Hematopoietic multipotent progenitor cell treated with erythropoietin and hydrocortisone succinate and interleukin-3 and kit ligand, for 4 days (in vitro differentiated cells): Measurements from ENCODE around the gene RAB20.
"Not testable (repeated sequence)": the region's sequence is repeated elsewhere in the genome, so short reads cannot be mapped to it uniquely, and the experiment has no call there.

Experiments used
- DNase-seq: peaks from one replicate; pipeline ENCODE4 v3.0.0-alpha.2; 2015

Gene RAB20, protein sequence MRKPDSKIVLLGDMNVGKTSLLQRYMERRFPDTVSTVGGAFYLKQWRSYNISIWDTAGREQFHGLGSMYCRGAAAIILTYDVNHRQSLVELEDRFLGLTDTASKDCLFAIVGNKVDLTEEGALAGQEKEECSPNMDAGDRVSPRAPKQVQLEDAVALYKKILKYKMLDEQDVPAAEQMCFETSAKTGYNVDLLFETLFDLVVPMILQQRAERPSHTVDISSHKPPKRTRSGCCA

DNA sequence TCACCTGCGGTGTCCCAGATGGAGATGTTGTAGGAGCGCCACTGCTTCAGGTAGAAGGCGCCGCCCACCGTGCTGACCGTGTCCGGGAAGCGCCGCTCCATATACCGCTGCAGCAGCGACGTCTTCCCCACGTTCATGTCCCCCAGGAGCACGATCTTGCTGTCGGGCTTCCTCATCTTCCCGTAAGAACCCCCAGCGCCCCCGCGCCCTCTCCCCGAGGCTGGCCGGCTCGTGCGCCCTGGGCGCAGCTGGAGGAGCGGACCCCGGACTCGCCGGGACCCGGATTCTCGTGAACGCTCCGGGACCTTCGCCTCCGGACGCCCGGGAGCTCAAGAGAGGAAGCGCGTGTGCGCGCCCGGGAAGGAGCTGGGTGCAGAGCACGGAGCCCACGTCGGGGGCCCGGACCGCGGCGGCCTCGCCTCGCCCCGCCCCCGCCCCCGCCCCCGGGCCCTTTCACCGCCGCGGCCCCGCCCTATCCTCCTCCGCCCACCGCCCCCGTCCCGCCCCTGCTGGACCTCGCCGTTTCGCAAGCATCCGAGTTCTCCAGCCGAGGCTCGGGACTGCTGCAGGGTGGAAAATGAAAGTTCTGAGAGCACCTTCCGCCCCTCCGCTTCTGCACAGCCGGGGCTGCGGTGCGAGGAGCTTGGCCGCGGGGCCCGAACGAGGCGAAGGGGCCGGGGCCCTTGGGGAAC is at the start of gene RAB20:
Gene RAB20 (minus strand): TSS at position 379 of the 692 bp plus-strand sequence. CDS start 203 bp downstream, at position 176.
- peak; percentile 79 for DNase-seq

DNA sequence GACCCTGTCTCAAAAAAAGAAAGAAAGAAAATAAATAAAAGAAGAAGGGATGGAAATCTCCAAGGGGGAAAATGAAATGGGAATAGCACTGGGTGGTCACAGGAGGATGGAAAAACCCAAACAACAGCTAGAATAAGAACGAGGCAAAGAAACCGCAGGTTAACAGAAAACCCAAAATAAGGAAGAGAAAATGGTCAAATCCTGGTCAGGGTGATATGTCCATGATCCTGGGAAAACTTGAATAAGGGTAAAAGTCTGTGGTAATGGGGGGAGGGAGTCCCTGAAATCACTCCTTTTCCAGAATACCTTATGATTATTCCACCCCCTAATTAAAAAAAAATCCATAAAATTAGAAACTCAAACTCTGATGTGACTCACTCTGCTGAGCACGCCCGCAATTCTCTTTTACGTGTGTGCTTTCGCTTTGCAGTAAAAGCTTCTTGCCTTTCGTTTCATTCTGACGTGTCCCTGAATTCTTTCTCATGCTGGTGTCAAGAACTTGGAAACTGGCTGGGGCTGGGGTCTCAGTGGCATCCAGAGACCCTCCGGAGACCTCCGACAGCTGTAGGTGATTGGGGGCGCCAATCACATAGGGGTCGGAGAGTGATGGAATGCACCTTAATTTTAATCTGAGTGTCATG is 49.6 kb upstream of the RAB20 start:
- no peak for DNase-seq

DNA sequence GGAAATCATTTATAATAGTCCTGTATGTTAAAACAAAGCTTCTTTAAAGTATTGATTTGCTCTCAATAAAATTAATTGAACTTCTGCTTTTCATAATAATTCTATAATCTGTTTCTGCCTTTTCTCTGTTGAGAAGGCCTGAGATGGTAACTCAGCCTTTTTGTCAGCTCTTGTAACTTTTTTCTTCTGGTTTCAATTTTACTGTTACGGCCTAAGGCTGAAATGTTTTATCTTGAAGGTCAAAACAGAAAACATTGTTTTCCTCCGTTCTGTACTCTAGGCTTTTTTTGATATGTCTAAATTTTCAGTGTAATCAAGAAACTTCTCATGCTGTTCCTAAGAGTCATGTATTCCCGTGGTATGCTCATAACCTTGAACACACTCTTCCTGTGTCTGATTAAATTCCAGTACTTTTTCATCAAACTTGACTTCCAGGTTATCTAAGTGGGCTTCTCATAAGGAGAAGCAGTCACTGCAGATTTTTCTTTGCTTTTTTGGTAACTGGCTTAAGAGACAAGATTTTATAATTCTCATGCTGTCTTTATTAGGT is 46.2 kb upstream of the RAB20 start:
- DNase-seq, result no peak

DNA sequence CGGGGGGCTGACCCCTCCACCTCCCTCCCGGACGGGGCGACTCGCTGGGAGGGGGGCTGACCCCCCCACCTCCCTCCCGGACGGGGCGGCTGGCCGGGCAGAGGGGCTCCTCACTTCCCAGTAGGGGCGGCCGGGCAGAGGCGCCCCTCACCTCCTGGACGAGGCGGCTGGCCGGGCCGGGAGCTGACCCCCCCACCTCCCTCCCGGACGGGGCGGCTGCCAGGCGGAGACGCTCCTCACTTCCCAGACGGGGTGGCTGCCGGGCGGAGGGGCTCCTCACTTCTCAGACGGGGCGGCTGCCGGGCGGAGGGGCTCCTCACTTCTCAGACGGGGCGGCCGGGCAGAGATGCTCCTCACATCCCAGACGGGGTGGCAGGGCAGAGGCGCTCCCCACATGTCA is 44.8 kb upstream of the RAB20 start:
- DNase-seq, result not testable (repeated sequence)

DNA sequence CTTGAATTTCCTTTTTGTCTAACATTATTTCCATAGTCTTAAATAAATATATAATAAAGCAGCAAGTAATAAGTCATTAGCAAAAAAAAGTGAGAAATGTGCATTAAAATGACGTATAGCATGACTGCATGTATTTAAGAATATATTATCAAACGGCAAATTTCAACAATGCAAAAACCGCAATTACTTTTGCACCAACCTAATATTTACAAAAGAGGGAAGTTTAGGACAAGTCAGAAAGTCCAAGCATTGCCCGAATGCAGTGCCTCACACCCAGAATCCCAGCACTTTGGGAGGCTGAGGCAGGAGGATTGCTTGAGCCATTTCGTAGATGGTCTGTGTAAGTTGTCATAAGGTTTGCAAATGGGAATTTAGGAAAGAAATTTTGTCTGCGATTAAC is 43.6 kb upstream of the RAB20 start:
- no peak for DNase-seq

DNA sequence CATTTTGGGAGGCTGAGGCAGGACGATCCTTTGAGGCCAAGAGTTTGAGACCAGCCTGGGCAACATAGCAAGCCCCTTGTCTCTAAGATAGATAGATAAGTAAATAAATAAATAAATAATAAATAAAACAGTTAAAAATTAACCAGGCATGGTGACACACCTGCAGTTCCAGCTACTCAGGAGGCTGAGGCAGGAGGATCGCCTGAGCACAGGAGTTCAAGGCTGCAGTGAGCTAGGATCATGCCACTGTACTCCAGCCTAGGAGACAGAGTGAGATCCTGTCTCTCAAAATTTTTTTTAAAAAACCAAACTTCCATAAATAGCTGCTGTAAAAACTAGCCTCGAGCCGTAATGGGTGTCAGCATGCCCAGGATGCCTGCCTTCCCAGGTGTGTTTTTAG is 39.5 kb upstream of the RAB20 start:
- DNase-seq, result no peak

DNA sequence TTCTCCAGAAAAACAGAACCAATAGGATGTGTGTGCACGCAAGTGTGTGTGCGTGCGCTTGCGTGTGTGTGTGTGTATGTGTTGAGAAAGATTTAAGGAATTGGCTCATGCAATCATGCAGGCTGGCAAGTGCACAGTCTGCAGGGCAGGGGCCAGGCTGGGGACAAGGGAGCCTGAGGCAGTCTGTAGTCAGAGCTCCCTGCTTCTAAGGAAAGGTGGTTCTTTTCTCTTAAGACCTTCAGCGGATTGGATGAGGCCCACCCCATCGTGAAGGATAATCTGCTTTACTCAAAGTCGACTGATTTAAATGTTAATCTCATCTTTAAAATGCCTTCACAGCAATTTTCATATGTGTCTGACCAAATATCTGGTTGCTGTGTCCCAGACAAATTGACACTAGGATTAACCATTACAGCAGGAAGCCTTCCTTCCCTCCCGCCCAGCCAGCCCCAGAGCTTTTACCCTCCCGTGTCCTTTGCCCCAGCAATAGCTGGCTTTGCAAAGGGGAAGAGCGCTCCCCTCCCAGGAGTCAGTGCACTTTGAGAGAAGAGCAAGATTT is 38.8 kb upstream of the RAB20 start:
- DNase-seq, result no peak

DNA sequence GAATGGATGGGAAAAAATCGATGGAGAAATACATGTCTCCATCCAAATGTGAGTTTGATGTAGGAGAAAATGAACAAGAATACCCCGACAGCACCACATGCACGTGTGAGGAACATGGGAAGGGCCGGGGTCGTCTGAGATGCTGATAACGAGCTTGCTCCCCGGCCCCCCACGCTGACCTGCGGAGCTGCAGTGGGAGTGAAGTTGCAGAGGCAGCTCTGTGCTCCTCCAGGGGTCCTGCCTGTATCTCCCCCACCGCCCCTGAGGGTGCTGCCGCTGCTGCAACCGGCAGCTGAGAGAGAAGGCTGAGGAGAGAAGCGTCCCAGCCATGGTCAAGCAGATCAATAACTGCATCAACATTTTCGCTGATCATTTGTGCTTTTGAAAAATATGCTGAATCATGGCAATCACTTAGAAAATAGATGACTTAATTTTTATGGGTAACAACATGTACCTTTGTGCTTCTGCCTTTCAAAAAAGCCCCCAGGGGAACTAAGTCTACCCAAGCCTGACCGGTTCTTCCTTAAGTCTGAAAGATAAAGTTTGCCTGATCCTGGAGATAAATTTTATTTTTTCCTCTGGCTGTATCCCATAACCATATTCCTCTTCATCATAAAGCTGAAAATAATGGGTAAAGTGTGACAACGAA is 35.6 kb upstream of the RAB20 start:
- DNase-seq, result no peak

DNA sequence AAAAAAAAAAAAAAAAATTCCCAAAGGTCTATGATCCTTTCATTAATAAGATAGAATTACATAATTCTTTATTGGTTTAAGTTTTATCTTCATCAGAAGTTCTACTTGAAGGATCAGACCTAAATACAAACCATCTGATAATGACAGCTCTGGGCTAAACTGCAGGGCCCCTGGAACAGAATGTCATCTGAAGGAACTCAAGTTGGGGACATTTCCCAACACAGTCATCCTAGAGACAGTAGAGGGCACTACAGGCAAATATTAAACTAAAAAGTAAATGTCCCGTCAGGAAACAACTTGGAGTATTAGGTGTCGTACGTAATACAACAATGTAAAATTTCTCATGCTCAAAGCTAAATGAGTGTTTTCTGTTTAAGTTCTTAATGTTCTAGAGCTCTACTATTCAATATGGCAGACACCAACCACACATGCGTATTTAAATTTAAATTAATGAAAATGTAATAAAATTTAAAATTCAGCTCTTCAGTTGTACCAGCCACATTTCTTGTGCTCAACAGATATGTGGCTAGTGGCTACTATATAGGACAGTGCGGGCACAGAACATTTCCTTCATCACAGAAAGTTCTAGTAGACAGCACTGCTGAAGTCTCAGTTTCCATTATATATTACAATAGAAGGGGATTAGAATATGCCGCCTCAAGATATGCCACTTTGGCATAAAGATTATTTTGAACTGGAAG is 32.1 kb upstream of the RAB20 start:
- peak; percentile 87 for DNase-seq

DNA sequence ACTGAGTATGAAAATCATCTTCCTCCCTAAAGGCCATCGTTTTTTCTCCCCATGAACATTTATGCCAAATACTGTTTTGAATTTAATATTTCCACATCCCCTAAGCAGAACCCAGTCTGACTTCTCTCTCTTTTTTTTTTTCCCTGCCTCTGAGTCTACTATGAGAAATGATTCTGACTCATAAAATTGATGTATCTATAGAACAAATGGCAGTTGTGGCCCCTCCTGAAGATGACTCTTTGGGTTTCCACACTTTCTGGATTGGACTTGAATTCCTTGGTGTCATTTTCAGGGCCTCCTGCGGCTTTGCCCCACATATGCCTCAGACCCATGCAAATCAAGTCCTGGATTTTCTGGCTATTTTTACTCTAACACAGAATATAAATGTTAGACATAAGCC is 31.1 kb upstream of the RAB20 start:
- no peak for DNase-seq

DNA sequence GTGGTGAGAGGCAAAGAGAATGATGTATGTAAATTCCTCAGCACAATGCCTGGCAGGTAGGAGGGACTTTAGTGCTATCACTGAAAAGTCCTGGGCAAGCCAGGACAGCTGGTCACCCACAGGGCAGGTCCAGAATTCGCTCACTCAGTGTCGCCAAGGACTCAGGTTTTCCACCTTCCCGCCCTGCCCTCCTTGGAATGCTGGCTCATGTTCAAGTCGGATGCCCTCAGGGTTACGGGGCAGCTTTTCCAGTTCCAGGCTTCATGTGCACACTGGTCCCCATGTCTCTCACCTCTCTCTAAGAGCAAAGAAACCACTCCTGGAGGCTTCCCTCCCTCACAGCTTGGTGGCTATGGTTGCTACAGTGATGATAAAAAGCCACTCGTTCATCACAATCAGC is 29.1 kb upstream of the RAB20 start:
- no peak for DNase-seq

DNA sequence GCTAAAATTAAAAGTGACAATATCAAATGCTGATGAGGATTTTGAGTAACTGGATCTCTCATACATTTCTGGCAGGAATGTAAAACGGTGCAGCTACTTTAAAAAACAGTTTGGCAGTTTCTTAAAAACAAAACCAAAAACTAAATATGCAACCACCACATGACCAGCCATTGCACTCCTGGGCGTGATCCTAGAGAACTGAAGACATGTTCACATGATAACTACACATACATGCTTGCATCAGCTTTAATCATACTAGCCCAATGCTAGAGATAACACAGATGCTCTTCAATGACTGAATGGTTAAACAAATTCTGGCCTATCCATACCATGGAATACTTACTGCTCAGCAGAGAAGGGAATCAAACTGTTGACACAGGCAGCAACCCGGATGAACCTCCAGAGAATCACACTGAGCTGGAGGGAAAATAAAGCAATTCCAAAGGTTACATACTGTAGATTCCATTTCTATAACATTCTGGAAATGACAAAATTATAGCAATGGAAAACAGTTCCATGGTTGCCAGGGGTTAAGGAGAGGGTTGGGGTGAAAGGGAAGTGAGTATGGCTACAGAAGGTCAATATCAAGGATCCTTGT is 28.4 kb upstream of the RAB20 start:
- DNase-seq, result no peak

DNA sequence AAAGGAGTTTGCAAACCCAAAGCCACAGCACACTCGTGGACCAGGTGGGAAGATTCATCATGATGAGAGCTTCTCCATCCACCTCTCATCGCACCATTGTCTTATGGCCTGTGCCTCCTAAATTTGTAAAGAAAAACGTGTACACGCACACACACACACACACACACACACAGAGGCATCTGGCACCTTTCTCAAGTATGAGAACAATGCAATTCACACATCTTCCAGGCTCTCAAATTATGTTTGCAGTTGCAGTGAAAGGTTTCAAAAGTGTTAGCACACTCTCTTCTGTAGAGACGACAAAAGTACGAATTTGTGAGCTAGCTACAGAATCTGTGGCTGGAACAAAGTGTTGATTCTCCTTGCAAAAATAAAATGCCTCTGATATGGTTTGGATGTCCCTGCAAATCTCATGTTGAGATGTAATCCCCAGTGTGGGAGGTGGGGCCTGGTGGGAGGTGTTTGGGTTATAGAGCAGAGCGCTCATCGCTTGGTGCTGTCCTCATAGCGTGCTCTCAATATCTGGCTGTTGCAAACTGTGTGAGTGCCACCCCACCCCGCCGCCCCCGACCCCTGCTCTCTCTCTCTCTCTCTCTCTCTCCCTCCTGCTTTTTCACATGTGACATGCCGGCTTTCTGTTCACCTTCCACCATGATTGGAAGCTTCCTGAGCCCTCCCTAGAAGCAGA is 21.8 kb upstream of the RAB20 start:
- no peak for DNase-seq

DNA sequence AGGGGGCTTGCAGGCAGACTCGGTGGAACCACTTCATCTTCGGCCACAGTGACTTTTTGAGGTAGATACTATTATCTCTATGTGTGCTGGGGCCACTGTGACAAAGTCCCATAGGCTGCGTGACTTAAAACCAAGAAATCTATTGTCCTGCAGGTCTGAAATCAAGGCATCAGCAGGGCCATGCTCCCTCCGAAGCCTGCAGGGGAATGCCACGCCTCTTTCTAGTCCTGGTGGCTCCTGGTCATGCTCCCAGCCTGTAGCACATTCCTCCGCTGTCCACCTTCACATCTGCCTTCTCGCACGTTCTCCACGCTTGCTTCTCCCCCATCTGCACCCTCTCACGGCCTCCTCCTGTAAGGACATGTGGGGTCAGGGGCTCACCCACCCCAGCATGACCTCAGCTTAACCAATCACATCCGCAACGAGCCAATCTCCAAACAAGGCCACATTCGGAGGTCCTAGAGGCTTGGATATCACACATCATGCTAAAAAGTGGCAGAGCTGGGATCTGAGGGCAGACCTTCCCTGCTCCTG is 21.0 kb upstream of the RAB20 start:
- no peak for DNase-seq

DNA sequence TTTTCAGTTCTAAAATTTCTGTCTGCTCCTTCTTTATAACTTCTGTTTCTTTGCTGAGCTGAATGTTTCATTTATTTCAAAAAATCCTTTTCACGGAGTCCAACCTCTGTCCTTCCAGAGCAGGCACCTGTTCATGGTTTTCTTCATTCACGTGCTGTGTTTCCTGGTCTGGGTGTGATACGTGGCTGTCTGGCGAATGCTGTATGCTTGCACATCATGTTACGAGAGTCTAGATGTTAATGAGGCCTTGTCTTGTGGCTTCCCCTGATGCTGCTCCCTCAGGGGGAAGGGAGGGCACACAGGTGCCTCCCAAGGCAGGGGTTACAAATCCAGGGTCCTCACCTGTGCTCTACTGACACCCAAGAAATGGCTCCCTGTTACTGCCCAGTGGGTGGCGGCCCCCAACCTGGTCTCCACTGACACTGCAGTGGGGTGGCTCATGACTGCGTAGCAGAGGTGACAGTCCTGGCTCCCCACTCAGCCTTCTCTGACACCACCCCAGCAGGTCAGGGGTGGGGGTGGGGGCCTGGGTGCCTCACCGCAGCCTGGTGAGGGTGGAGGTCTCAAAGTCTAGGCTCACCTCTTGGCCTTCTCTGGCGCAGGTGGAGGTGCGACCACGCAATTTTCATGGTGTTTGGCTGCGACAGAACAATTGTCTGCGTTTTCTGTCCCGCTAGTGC is 20.1 kb upstream of the RAB20 start:
- DNase-seq, result no peak

DNA sequence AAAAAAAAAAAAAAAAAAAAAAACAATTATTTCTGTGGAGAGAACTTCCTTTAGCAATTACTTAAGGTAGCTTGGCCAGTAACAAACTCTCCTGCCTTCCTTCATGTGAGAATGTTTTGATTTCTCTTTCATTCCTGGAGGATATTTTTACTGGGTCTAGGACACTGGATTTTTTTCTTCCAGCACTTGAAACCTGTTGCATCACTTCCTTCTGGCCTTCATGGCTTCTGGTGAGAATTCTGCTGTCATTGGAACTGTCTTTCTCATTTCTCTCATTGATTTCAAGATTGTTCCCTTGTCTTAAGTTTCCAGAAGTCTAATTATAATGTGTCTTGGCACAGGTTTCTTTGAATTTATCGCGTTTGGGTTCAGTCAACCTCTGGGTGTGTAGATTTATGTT is 19.3 kb upstream of the RAB20 start:
- no peak for DNase-seq

DNA sequence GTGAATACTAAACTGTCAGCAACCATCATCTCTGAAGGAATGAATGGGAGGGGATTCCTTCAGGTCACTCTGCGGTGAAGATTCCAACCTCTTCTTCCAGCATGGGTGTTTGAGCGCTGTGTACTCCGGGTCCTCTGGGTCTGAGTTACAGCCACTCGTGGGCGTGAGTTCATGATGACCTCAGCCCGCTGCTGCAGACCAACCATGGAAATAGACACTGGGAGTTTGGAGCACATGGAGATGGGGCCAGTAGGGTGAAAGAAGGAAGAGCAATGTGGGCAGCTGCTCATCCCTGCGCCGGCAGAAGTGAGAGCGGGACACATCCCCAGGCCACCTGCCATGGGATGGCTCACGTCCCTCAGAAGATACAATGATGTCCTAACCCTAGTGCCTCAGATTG is 16.8 kb upstream of the RAB20 start:
- no peak for DNase-seq

DNA sequence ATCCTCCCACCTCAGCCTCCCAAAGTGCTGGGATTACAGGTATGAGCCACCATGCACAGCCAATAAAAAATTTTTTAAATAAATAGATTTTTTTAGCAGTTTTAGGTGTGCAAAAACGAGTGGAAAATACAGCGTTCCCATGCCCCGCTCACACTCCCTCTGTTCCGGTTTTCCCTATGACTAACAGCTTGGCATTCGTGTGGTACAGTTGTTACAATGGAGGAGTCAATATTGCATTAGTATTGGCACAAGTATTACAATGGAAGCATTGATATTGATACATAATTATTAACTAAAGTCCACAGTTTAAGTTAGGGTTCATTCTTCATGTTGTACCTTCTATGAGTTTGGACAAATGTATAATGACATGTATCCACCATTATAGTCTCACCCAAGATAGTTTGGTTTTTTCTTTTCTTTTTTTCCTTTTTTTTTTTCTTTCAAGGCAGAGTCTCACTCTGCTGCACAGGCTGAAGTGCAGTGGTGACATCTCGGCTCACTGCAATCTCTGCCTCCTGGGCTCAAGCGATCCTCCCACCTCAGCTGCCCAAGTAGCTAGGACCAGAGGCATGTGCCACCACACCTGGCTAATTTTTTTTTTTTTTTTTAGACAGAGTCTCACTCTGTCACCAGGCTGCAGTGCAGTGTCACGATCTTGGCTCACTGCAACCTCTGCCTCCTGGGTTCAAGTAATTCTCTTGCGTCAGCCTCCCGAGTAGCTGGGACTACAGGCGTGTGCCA is 15.4 kb upstream of the RAB20 start:
- no peak for DNase-seq

DNA sequence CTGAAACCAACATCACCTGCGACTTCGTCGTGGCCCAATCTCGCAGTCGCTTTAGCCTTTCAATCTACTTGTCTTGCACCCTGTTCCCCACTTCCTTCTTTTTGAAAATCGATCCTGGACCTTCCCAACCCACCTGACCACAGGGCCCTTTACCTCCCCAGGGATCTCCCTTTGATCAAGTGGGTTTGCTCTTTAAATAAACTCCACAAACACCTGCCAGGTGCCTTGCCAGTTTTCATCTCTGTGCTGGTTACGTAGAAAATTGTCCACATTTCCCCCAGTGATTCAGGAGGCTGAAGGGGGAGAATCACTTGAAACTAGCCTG is 14.5 kb upstream of the RAB20 start:
- no peak for DNase-seq
